ENCODE results near the gene CXCL14. TPM values are rescaled to one million over a fixed set of nuclear protein-coding genes. Genes with fewer than 3 reads are reported as not detected.

CXCL14 gene
- total and polyA plus RNA-seq, 8 donors, result 0.93 to 19.6 (median 4.8) TPM

DNA sequence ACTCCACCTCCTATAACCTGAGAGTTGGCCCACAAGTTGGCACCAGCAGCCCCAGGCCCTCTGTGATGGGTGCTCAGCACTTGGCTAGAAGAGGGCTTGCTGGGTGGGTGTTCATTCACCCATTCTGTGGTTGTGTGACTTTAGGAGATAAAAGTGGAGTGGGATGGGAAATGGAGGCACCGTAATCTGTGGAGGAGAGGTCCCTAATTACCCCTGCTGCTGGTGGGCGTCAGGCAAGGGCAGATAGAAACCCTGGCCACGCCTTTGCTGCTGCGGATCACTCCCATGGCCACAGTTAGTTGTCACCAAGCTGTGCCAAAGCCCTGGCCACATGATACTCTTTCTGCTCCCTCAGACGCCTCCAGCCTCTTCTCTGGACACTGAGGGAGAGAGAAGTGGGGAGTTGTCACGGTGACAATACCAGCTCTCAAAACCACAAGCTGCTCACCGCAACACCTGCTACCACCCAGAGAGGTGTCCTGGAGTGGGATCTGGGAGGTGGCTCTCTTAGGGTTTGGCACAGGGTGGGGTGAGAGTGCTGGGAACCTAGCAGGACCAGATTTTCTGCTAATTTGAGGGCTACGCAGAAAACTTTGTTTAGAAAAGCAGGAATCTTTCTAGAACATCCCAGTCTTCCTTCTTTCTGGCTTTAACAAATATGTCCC lies 31.1 kb downstream of the CXCL14 start:
- Histone ChIP-seq H3K27me3 (peaks cover 0 to 28% (median 1%) of the 10 kb centered on the region in 4 donors), H3K27ac (no peak overlapping the region), H3K36me3 (no peaks in the 10 kb centered on the region), H3K9me3 (no peaks in the 10 kb centered on the region), H3K4me1 (peaks cover 0 to 8% (median 0%) of the 10 kb centered on the region in 3 donors), H3K4me3 (no peak overlapping the region)
- TF ChIP-seq, protein P1, sequence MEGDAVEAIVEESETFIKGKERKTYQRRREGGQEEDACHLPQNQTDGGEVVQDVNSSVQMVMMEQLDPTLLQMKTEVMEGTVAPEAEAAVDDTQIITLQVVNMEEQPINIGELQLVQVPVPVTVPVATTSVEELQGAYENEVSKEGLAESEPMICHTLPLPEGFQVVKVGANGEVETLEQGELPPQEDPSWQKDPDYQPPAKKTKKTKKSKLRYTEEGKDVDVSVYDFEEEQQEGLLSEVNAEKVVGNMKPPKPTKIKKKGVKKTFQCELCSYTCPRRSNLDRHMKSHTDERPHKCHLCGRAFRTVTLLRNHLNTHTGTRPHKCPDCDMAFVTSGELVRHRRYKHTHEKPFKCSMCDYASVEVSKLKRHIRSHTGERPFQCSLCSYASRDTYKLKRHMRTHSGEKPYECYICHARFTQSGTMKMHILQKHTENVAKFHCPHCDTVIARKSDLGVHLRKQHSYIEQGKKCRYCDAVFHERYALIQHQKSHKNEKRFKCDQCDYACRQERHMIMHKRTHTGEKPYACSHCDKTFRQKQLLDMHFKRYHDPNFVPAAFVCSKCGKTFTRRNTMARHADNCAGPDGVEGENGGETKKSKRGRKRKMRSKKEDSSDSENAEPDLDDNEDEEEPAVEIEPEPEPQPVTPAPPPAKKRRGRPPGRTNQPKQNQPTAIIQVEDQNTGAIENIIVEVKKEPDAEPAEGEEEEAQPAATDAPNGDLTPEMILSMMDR (IDR thresholded peaks at IDR 0.05), result no peak
- FAIRE-seq (no peak), DNase-seq (no peak), ATAC-seq (no peak)
- intact Hi-C loops (cut with DNase I), result no loop called here
- 36 to 41% methylated on average over 8 of the region's 8 CpGs for WGBS, 2 donors

DNA sequence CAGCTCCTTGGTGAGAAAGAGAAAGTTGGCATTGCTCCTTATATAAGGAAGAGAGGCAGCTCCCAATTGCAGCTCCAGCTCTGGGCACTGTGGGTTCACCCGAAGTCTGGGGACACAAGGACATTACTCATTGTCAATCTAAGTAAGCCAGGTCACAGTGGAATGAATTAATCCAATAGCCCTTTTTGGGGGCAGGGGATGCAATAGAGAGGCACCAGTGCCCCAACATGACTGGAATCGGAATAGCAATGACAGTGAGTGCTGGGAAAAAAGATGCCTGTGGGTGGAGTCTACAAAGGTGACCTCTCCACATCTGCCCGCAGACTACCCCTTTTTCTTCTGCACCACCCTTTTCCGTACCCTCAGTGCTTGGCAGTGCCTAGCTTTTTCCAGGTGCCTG lies 31.9 kb downstream of the CXCL14 start:
- ATAC-seq (no peak), FAIRE-seq (no peak), DNase-seq (no peak)
- intact Hi-C loops (cut with DNase I), result no loop called here
- Histone ChIP-seq H3K4me1 (peaks cover 0 to 8% (median 0%) of the 10 kb centered on the region in 3 donors), H3K27ac (no peak overlapping the region), H3K36me3 (no peaks in the 10 kb centered on the region), H3K4me3 (no peak overlapping the region), H3K27me3 (peaks cover 0 to 28% (median 1%) of the 10 kb centered on the region in 4 donors), H3K9me3 (no peaks in the 10 kb centered on the region)
- WGBS, 2 donors, result 31 to 37% methylated on average over 4 of the region's 4 CpGs
- TF ChIP-seq, protein P1 (IDR thresholded peaks at IDR 0.05), result no peak

DNA sequence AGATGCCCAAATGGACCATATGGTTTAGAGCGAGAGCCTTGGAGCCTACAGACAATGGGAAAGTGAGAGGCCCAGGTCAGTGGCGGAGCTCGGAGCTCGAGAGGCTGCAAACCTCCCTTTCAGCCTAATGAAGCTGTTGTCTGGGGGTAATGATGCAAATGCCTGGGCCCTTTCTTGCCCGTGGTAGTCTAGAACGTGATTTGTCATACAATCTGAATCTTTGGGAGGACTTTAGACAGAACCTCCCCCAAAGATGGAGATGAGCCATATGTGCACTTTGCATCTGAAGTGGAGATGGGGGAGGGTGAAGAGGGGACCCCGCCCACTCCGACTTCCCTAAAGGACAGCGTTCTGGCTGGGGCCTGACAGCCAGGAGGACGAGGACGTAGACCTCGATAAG lies 32.7 kb downstream of the CXCL14 start:
- Histone ChIP-seq H3K9me3 (no peaks in the 10 kb centered on the region), H3K4me3 (no peak overlapping the region), H3K27ac (no peak overlapping the region), H3K27me3 (peaks cover 0 to 28% (median 1%) of the 10 kb centered on the region in 4 donors), H3K4me1 (peaks cover 0 to 8% (median 0%) of the 10 kb centered on the region in 3 donors), H3K36me3 (no peaks in the 10 kb centered on the region)
- FAIRE-seq (no peak), DNase-seq (no peak), ATAC-seq (no peak)
- WGBS, 2 donors, result 51 to 54% methylated on average over 12 of the region's 12 CpGs
- intact Hi-C loops (cut with DNase I), result no loop called here
- TF ChIP-seq, protein P1 (IDR thresholded peaks at IDR 0.05), result no peak

- H3K36me3 ChIP-seq, result no peaks in the 10 kb centered on the region
- peaks cover 0 to 28% (median 1%) of the 10 kb centered on the region in 4 donors for H3K27me3 ChIP-seq
- 43 to 48% methylated on average over 17 of the region's 17 CpGs for WGBS, 2 donors
- intact Hi-C loops (cut with DNase I), result no loop called here
- TF ChIP-seq, protein P1 (IDR thresholded peaks at IDR 0.05), result no peak
- FAIRE-seq, result no peak
- no peak for DNase-seq
- H3K4me1 ChIP-seq, result peaks cover 0 to 8% (median 0%) of the 10 kb centered on the region in 3 donors
- H3K9me3 ChIP-seq, result no peaks in the 10 kb centered on the region
- no peak for ATAC-seq
- H3K4me3 ChIP-seq, result no peak overlapping the region
- no peak overlapping the region for H3K27ac ChIP-seq
Measured at GRCh38 chr5:135545099-135545498, 33.7 kb downstream of the CXCL14 start.
